Activated naive CD8-positive, alpha-beta T cell treated with anti-CD3 and anti-CD28 coated beads, Interleukin-2, amount 50 U/mL, for 24 hours (primary cell): ENCODE data around the gene FOXP2.
"Not testable (repeated sequence)": the region's sequence is repeated elsewhere in the genome, so short reads cannot be mapped to it uniquely, and the experiment has no call there.

ENCODE experiments used
- ATAC-seq: fragments of 150-1000 bp; cut with Tn5 transposase; one replicate; pipeline ENCODE4 v1.10.0; 2021
- DNase-seq: peaks from one replicate; pipeline ENCODE4 v3.0.0; 2021
- H3K27ac Mint-ChIP-seq: one replicate; pipeline ENCODE4 v1.8.0; 2021; ENCODE audit warnings: mild to moderate bottlenecking, mixed read lengths
- H3K27me3 Mint-ChIP-seq: one replicate; pipeline ENCODE4 v1.8.0; 2021; ENCODE audit warnings: mixed read lengths
- H3K36me3 Mint-ChIP-seq: one replicate; pipeline ENCODE4 v1.8.0; 2021; ENCODE audit warnings: low read depth, mixed read lengths
- H3K4me1 Mint-ChIP-seq: one replicate; pipeline ENCODE4 v1.8.0; 2021; ENCODE audit warnings: mixed read lengths
- H3K4me3 Mint-ChIP-seq: one replicate; pipeline ENCODE4 v1.8.0; 2021; ENCODE audit warnings: mild to moderate bottlenecking, moderate library complexity, mixed read lengths
- H3K9me3 Mint-ChIP-seq: one replicate; pipeline ENCODE4 v1.8.0; 2021; ENCODE audit warnings: mixed read lengths

The FOXP2 gene

DNA sequence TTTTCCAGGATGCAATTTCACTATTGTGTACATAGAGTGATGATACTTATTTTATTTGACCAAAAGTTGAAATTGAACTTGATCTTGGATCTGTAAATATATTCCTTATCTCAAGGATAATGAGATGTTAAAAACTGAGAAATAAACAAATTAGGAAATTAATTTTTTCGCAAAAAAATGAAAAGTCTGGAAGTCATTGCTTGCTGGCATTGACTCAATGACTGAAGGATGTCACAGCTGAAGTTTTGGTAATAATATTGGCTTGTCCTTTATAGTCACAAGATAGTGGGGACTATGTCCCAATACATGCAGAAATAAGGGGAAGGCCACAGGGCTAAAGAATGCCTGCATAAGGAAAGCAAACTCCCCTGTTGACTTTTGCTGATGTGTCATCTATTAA lies 92.8 kb downstream of the FOXP2 start:
- Mint-ChIP-seq H3K4me1 (no peaks in the 10 kb centered on the region), H3K27ac (no peak overlapping the region)
- ATAC-seq: no peak

GRCh38 chr7:114508086-114508485 lies 93.5 kb downstream of the FOXP2 start:
- no peaks in the 10 kb centered on the region for H3K4me1 Mint-ChIP-seq
- H3K27me3 Mint-ChIP-seq: no peaks in the 10 kb centered on the region

More for the DNA sequence above, 92.8 kb downstream of the FOXP2 start:
- Mint-ChIP-seq H3K9me3 (peaks cover 4% of the 10 kb centered on the region), H3K27me3 (no peaks in the 10 kb centered on the region), H3K36me3 (no peaks in the 10 kb centered on the region), H3K4me3 (no peak overlapping the region)
- DNase-seq: no peak

GRCh38 chr7:114510824-114511223 lies 96.2 kb downstream of the FOXP2 start:
- H3K36me3 Mint-ChIP-seq, H3K4me1 Mint-ChIP-seq, H3K27me3 Mint-ChIP-seq, ATAC-seq, H3K27ac Mint-ChIP-seq, DNase-seq, H3K4me3 Mint-ChIP-seq, H3K9me3 Mint-ChIP-seq: not testable (repeated sequence)

More at GRCh38 chr7:114508086-114508485, 93.5 kb downstream of the FOXP2 start:
- no peak overlapping the region for H3K4me3 Mint-ChIP-seq
- ATAC-seq (no peak), DNase-seq (no peak)
- H3K9me3 Mint-ChIP-seq: peaks cover 4% of the 10 kb centered on the region
- no peaks in the 10 kb centered on the region for H3K36me3 Mint-ChIP-seq
- H3K27ac Mint-ChIP-seq: no peak overlapping the region

- Mint-ChIP-seq H3K4me1 (no peaks in the 10 kb centered on the region), H3K9me3 (no peaks in the 10 kb centered on the region), H3K27ac (no peak overlapping the region), H3K4me3 (no peak overlapping the region), H3K36me3 (no peaks in the 10 kb centered on the region), H3K27me3 (no peaks in the 10 kb centered on the region)
- DNase-seq: no peak
- ATAC-seq: no peak
Measured at GRCh38 chr7:114519240-114519639, 104.6 kb downstream of the FOXP2 start.

DNA sequence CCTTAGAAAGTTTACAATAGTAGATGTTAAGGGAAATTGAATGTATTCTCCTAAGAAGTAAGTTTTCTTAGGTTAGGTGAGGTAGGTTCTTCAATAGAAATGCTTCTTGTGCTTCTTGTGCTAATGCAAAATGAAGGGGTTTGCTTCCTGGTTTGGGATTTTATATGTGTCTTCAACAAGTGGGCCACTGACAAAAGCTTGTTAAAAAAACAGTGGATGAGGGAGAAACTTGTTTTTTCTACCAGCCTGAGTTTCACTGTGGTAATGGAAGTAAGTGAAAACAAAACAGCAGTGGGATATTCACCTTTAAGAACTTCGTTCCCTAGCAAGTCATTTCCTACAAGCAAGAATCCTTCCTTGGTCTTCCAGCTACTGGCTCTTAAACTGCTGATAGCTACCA lies 107.5 kb downstream of the FOXP2 start:
- no peaks in the 10 kb centered on the region for H3K9me3 Mint-ChIP-seq
- H3K4me3 Mint-ChIP-seq: no peak overlapping the region
- H3K4me1 Mint-ChIP-seq: no peaks in the 10 kb centered on the region
- ATAC-seq (no peak), DNase-seq (no peak)
- no peaks in the 10 kb centered on the region for H3K36me3 Mint-ChIP-seq
- H3K27me3 Mint-ChIP-seq: no peaks in the 10 kb centered on the region
- H3K27ac Mint-ChIP-seq: no peak overlapping the region

GRCh38 chr7:114527589-114527988 lies 113.0 kb downstream of the FOXP2 start:
- H3K27ac Mint-ChIP-seq: no peak overlapping the region
- H3K27me3 Mint-ChIP-seq: no peaks in the 10 kb centered on the region
- no peaks in the 10 kb centered on the region for H3K36me3 Mint-ChIP-seq
- H3K4me1 Mint-ChIP-seq: no peaks in the 10 kb centered on the region
- no peaks in the 10 kb centered on the region for H3K9me3 Mint-ChIP-seq
- no peak overlapping the region for H3K4me3 Mint-ChIP-seq
- no peak for ATAC-seq
- DNase-seq: no peak

DNA sequence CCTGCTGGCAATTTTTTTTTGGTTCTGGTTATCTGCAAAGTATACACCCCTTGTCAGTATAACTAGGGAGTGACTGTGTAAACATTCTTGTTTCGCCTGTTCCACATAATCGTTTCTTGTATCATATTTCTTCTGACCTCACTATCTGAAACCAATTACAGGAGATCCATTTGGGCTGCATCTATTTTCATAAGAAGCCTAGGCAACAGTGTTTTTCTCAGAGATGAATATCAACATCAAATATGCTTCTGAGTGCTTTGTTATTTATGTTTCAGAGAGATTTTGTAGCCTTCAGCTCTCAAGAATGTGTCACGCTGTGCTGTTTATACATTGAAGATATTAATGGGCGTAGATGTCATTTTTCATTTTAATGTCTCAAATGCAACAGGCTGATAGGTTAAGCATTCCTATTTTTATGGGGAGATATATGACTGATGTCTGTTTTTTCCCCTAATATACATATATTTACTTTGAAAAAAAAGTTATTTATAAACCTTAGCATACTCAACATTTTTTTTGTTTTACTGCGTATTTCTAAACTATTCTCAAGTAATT lies 115.5 kb downstream of the FOXP2 start:
- H3K4me1 Mint-ChIP-seq: no peaks in the 10 kb centered on the region
- no peak overlapping the region for H3K27ac Mint-ChIP-seq
- H3K9me3 Mint-ChIP-seq: no peaks in the 10 kb centered on the region
- no peaks in the 10 kb centered on the region for H3K36me3 Mint-ChIP-seq
- ATAC-seq: no peak
- DNase-seq: no peak
- H3K27me3 Mint-ChIP-seq: no peaks in the 10 kb centered on the region
- no peak overlapping the region for H3K4me3 Mint-ChIP-seq

DNA sequence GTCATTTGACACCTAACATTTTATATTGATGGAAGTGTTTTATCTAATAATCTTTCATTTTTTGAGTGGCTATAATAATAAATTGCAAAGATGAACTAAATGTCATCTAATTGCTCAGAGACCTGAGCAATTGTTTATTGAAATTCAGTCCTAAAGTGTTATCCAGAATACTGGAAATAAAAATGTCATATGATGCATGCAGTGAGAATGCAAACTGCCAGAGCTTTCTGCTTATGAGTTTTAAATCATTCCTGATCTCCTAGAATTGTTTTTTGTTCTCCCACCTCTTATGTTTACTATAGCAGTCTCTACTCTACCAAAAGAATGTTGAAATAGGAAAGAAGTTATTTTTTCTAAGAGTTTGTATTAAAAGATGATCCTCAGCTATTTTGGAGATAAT lies 116.7 kb downstream of the FOXP2 start:
- no peaks in the 10 kb centered on the region for H3K36me3 Mint-ChIP-seq
- no peaks in the 10 kb centered on the region for H3K9me3 Mint-ChIP-seq
- no peak for ATAC-seq
- no peaks in the 10 kb centered on the region for H3K4me1 Mint-ChIP-seq
- no peaks in the 10 kb centered on the region for H3K27me3 Mint-ChIP-seq
- DNase-seq: no peak
- no peak overlapping the region for H3K27ac Mint-ChIP-seq
- no peak overlapping the region for H3K4me3 Mint-ChIP-seq

DNA sequence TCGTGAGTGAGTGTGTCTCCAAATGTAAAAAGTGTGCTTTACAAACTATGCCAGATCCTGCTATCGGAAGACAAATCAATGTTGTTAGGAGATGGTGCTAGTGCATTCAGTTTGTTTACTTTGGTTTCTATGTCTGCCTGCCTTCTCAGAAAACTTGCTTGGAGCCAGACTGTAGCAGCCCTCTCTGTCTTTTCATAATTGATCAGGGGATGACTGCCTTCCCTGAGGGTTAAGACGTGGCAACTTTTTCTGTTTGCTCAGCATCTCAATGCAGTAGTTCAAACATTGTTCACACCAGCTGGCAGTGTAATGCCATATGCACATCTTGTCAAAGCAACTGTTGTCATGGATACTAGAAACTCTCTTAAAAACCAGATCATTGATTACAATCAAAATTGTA lies 118.5 kb downstream of the FOXP2 start:
- H3K4me1 Mint-ChIP-seq: no peaks in the 10 kb centered on the region
- no peaks in the 10 kb centered on the region for H3K36me3 Mint-ChIP-seq
- ATAC-seq (no peak), DNase-seq (no peak)
- no peaks in the 10 kb centered on the region for H3K9me3 Mint-ChIP-seq
- no peak overlapping the region for H3K4me3 Mint-ChIP-seq
- no peaks in the 10 kb centered on the region for H3K27me3 Mint-ChIP-seq
- H3K27ac Mint-ChIP-seq: no peak overlapping the region

- ATAC-seq: no peak
- Mint-ChIP-seq H3K4me3 (no peak overlapping the region), H3K4me1 (no peaks in the 10 kb centered on the region), H3K27ac (no peak overlapping the region), H3K36me3 (no peaks in the 10 kb centered on the region), H3K9me3 (no peaks in the 10 kb centered on the region), H3K27me3 (no peaks in the 10 kb centered on the region)
- no peak for DNase-seq
Measured at GRCh38 chr7:114534953-114535352, 120.3 kb downstream of the FOXP2 start.

DNA sequence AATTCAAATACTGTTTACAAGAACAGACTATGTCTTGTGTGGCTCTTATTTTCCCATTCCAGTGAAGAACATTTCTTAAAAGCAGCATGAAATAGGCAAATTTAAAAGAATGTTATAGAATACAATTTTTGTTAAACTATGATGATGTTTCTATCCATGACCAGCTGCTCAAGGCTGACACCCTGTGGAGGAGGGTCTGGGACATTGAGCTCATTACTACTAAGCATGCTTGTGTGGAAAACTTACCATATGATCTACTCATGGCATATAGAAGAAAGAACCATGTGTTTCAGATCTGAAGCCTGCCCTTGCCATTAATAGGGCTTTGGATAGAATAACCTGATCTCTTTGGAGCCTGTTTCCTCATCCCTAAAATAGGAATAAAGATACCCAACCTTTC lies 125.0 kb downstream of the FOXP2 start:
- ATAC-seq: no peak
- no peaks in the 10 kb centered on the region for H3K36me3 Mint-ChIP-seq
- H3K4me1 Mint-ChIP-seq: no peaks in the 10 kb centered on the region
- H3K9me3 Mint-ChIP-seq: no peaks in the 10 kb centered on the region
- H3K27ac Mint-ChIP-seq: no peak overlapping the region
- H3K27me3 Mint-ChIP-seq: no peaks in the 10 kb centered on the region
- DNase-seq: no peak
- H3K4me3 Mint-ChIP-seq: no peak overlapping the region

GRCh38 chr7:114540291-114540690 lies 125.7 kb downstream of the FOXP2 start:
- no peaks in the 10 kb centered on the region for H3K9me3 Mint-ChIP-seq
- ATAC-seq (no peak), DNase-seq (no peak)
- H3K4me3 Mint-ChIP-seq: no peak overlapping the region
- H3K4me1 Mint-ChIP-seq: no peaks in the 10 kb centered on the region
- no peaks in the 10 kb centered on the region for H3K36me3 Mint-ChIP-seq
- no peak overlapping the region for H3K27ac Mint-ChIP-seq
- no peaks in the 10 kb centered on the region for H3K27me3 Mint-ChIP-seq

- not testable (repeated sequence) for H3K9me3 Mint-ChIP-seq, H3K4me1 Mint-ChIP-seq, ATAC-seq, DNase-seq, H3K27me3 Mint-ChIP-seq, H3K36me3 Mint-ChIP-seq, H3K27ac Mint-ChIP-seq, H3K4me3 Mint-ChIP-seq
Measured at GRCh38 chr7:114547346-114547745, 132.7 kb downstream of the FOXP2 start.

GRCh38 chr7:114548081-114548980 lies 133.7 kb downstream of the FOXP2 start:
- no peaks in the 10 kb centered on the region for H3K36me3 Mint-ChIP-seq
- H3K27ac Mint-ChIP-seq: no peak overlapping the region
- DNase-seq (no peak), ATAC-seq (no peak)
- no peak overlapping the region for H3K4me3 Mint-ChIP-seq
- H3K9me3 Mint-ChIP-seq: no peaks in the 10 kb centered on the region
- H3K27me3 Mint-ChIP-seq: no peaks in the 10 kb centered on the region
- H3K4me1 Mint-ChIP-seq: no peaks in the 10 kb centered on the region

GRCh38 chr7:114554781-114555537 lies 140.3 kb downstream of the FOXP2 start:
- Mint-ChIP-seq H3K9me3 (no peaks in the 10 kb centered on the region), H3K27ac (no peak overlapping the region), H3K36me3 (no peaks in the 10 kb centered on the region), H3K4me3 (no peak overlapping the region), H3K27me3 (no peaks in the 10 kb centered on the region), H3K4me1 (no peaks in the 10 kb centered on the region)
- no peak for DNase-seq
- ATAC-seq: no peak
